SK-N-SH (cell line): Measurements from ENCODE around the gene ZNF462. TPM values are rescaled to one million over a fixed set of nuclear protein-coding genes. Genes with fewer than 3 reads are reported as not detected.

Source experiments
- CTCF ChIA-PET: fragments of 300-600, 350-600 bp; formaldehyde crosslinking; extraction: SDS; loops from one replicate; lab custom pipeline; 2021; lab: Yijun Ruan, JAX
- POLR2A ChIA-PET: fragments of 350-600 bp; sonication (Branson Sonifier 250); formaldehyde crosslinking; extraction: SDS; loops from one replicate; lab custom pipeline; 2020; ENCODE audit warnings: antibody characterized with exemption, inconsistent platforms; lab: Yijun Ruan, JAX
- DNase-seq: peaks from one replicate; pipeline ENCODE4 v3.0.0; 2012
- H2AFZ ChIP-seq: fragments of 200-600 bp; sonication (generic); 2 replicates; pipeline ENCODE4 v1.8.1; 2016; ENCODE audit warnings: antibody characterized with exemption, mild to moderate bottlenecking, low read depth
- H3F3A ChIP-seq: fragments of 200-600 bp; sonication (generic); replicated peaks from 2 replicates; pipeline ENCODE3; 2016; ENCODE audit warnings: antibody characterized with exemption, mild to moderate bottlenecking; ENCODE audit not compliant: insufficient read depth
- H3K27ac ChIP-seq, 2 experiments: fragments of 200-500 bp in 1 of 2; fragments of 200-600 bp in 1 of 2; sonication (Bioruptor generic) in 1 of 2; sonication (generic), shearing (Covaris generic) in 1 of 2; 2 replicates each; pipeline versions ENCODE4 v1.5.1 to v1.6.1; 2014 to 2016; ENCODE audit warnings: low read depth in 2 of 2, inconsistent platforms in 1 of 2, low read length in 1 of 2, mild to moderate bottlenecking in 1 of 2, mixed read lengths in 1 of 2
- H3K27me3 ChIP-seq: fragments of 200-600 bp; sonication (generic), shearing (Covaris generic); 2 replicates; pipeline ENCODE4 v1.6.1; 2016; ENCODE audit warnings: mixed run types; ENCODE audit not compliant: insufficient read depth
- H3K36me3 ChIP-seq, 2 experiments: fragments of 200-500 bp in 1 of 2; fragments of 200-600 bp in 1 of 2; sonication (Bioruptor generic) in 1 of 2; sonication (generic) in 1 of 2; replicated peaks in 1 of 2; 2 replicates each; pipeline versions ENCODE3 to v1.5.1; 2014 to 2016; ENCODE audit warnings: low read length in 1 of 2, mild to moderate bottlenecking in 1 of 2; ENCODE audit not compliant: insufficient read depth in 2 of 2, control insufficient read depth in 1 of 2
- H3K4me1 ChIP-seq, 2 experiments: fragments of 200-500 bp in 1 of 2; fragments of 200-600 bp in 1 of 2; sonication (Bioruptor generic) in 1 of 2; sonication (generic), shearing (Covaris generic) in 1 of 2; 2 replicates each; pipeline versions ENCODE4 v1.5.1 to v1.6.1; 2014 to 2016; ENCODE audit warnings: low read depth in 1 of 2, low read length in 1 of 2, mixed run types in 1 of 2; ENCODE audit not compliant: insufficient read depth in 2 of 2, control insufficient read depth in 1 of 2
- H3K4me2 ChIP-seq: fragments of 200-600 bp; sonication (generic), shearing (Covaris generic); 2 replicates; pipeline ENCODE4 v1.6.1; 2017; ENCODE audit warnings: mixed run types
- H3K4me3 ChIP-seq, 2 experiments: fragments of 200-500 bp in 1 of 2; fragments of 200-600 bp in 1 of 2; sonication (Bioruptor generic) in 1 of 2; sonication (generic), shearing (Covaris generic) in 1 of 2; 2 replicates each; pipeline versions ENCODE4 v1.5.1 to v1.8.1; 2014 to 2016; ENCODE audit warnings: low read depth in 2 of 2, inconsistent platforms in 1 of 2, low read length in 1 of 2, mild to moderate bottlenecking in 1 of 2, mixed read lengths in 1 of 2, moderate library complexity in 1 of 2
- H3K79me2 ChIP-seq: fragments of 200-600 bp; sonication (generic); 2 replicates; pipeline ENCODE4 v1.8.1; 2017; ENCODE audit warnings: mild to moderate bottlenecking; ENCODE audit not compliant: insufficient read depth
- H3K9ac ChIP-seq: fragments of 200-600 bp; sonication (generic); 2 replicates; pipeline ENCODE4 v1.6.1; 2017; ENCODE audit warnings: mixed run types
- H3K9me2 ChIP-seq: fragments of 200-600 bp; sonication (generic); 2 replicates; pipeline ENCODE4 v1.6.1; 2017; ENCODE audit warnings: mixed run types
- H3K9me3 ChIP-seq: fragments of 200-600 bp; sonication (generic); 2 replicates; pipeline ENCODE4 v1.6.1; 2017; ENCODE audit warnings: mixed run types, mild to moderate bottlenecking, moderate library complexity
- H4K20me1 ChIP-seq: fragments of 200-600 bp; sonication (generic); 2 replicates; pipeline ENCODE4 v1.6.1; 2017; ENCODE audit warnings: mild to moderate bottlenecking, mixed run types; ENCODE audit not compliant: insufficient read depth
- CHD2 ChIP-seq: fragments of 150-350 bp; IDR thresholded peaks from 2 replicates; pipeline ENCODE4 v1.6.1; 2018; ENCODE audit warnings: low read length; ENCODE audit not compliant: partially characterized antibody
- CTCF ChIP-seq: fragments of 200-600 bp; sonication (generic); IDR thresholded peaks from 2 replicates; pipeline ENCODE4 v1.6.1; 2017; ENCODE audit warnings: antibody characterized with exemption, mild to moderate bottlenecking, moderate library complexity
- ELF1 ChIP-seq: IDR thresholded peaks from 2 replicates; pipeline ENCODE4 v1.4.0; 2012
- EP300 ChIP-seq, 2 experiments: IDR thresholded peaks; 2 replicates each; pipeline versions ENCODE4 v1.4.0 to v1.6.1; 2012; ENCODE audit warnings: borderline replicate concordance in 1 of 2, low read depth in 1 of 2, low read length in 1 of 2
- FOSL2 ChIP-seq: IDR thresholded peaks from 2 replicates; pipeline ENCODE4 v1.4.0; 2012; ENCODE audit warnings: low read depth, mild to moderate bottlenecking, moderate library complexity, borderline replicate concordance
- FOXJ3 ChIP-seq: sonication (generic); formaldehyde crosslinking; IDR thresholded peaks from 2 replicates; pipeline ENCODE4 v1.5.1; 2020; ENCODE audit warnings: mild to moderate bottlenecking, missing genetic modification reagents
- FOXM1 ChIP-seq: IDR thresholded peaks from 2 replicates; pipeline ENCODE4 v1.4.0; 2012; ENCODE audit warnings: low read depth, mild to moderate bottlenecking
- GATA2 ChIP-seq: sonication (generic); formaldehyde crosslinking; IDR thresholded peaks from 2 replicates; pipeline ENCODE4 v1.5.0; 2020; ENCODE audit warnings: mild to moderate bottlenecking, missing genetic modification reagents
- JUND ChIP-seq: IDR thresholded peaks from 2 replicates; pipeline ENCODE4 v1.4.0; 2012
- MAX ChIP-seq: IDR thresholded peaks from 2 replicates; pipeline ENCODE4 v1.4.0; 2012; ENCODE audit warnings: low read depth
- NFIC ChIP-seq: IDR thresholded peaks from 2 replicates; pipeline ENCODE4 v1.4.0; 2012; ENCODE audit warnings: borderline replicate concordance
- PBX3 ChIP-seq: IDR thresholded peaks from 2 replicates; pipeline ENCODE4; 2012
- RAD21 ChIP-seq: IDR thresholded peaks from 2 replicates; pipeline ENCODE4 v1.6.1; 2012; ENCODE audit warnings: mild to moderate bottlenecking, low read length
- RFX5 ChIP-seq: IDR thresholded peaks from 2 replicates; pipeline ENCODE4 v1.6.1; 2012; ENCODE audit warnings: mild to moderate bottlenecking, improper control_type of control experiment, low read length
- RXRA ChIP-seq: IDR thresholded peaks from 2 replicates; pipeline ENCODE4 v1.4.0; 2012; ENCODE audit warnings: low read depth, mild to moderate bottlenecking, borderline replicate concordance
- SIN3A ChIP-seq: IDR thresholded peaks from 2 replicates; pipeline ENCODE4 v1.6.1; 2012; ENCODE audit warnings: low read depth, mild to moderate bottlenecking, low read length, moderate library complexity, borderline replicate concordance
- USF1 ChIP-seq: IDR thresholded peaks from 2 replicates; pipeline ENCODE4 v1.4.0; 2012; ENCODE audit warnings: low read depth, borderline replicate concordance
- YY1 ChIP-seq: IDR thresholded peaks from 2 replicates; pipeline ENCODE4 v1.4.0; 2012; ENCODE audit warnings: low read depth, mild to moderate bottlenecking
- ZBTB33 ChIP-seq: IDR thresholded peaks from 2 replicates; pipeline ENCODE4 v1.4.0; 2012; ENCODE audit warnings: low read depth, borderline replicate concordance
- WGBS: methylation state at CpG from one replicate; pipeline ENCODE4 v1.1.6; 2017; ENCODE audit warnings: low lambda C conversion rate; 5-methylcytosine and 5-hydroxymethylcytosine counted together
- polyA plus RNA-seq, 3 experiments: library from polyadenylated mRNA; depleted of rRNA; stranded (reverse); fragments of >200 nt; gene quantifications; 2 replicates each; pipeline ENCODE4 v1.2.3, GENCODE V29; 2012

Gene ZNF462
- polyA plus RNA-seq, 1 of the 3 experiments (the other 2 are of a cell fraction), result 5.2 TPM

GRCh38 chr9:106835840-106836239, 27.1 kb upstream of the ZNF462 start:
- Histone ChIP-seq H2AFZ (no peak overlapping the region), H3K9me3 (no peaks in the 10 kb centered on the region), H3K27me3 (no peaks in the 10 kb centered on the region), H3K9ac (no peak overlapping the region), H3K27ac (no peak overlapping the region), H3K4me2 (no peak overlapping the region), H3F3A (no peaks in the 10 kb centered on the region), H3K9me2 (no peaks in the 10 kb centered on the region), H3K36me3 (no peaks in the 10 kb centered on the region), H3K4me3 (no peak overlapping the region), H3K4me1 (no peaks in the 10 kb centered on the region), H3K79me2 (no peaks in the 10 kb centered on the region), H4K20me1 (no peaks in the 10 kb centered on the region)
- ChIA-PET POLR2A (no interaction called here), CTCF (no interaction called here)
- 67% methylated on average over 2 of the region's 2 CpGs for WGBS
- TF ChIP-seq FOXM1 (no peak), JUND (no peak), EP300 (IDR thresholded peaks at IDR 0.05; ENCODE audit: borderline replicate concordance in 1 of 2, low read depth in 1 of 2, low read length in 1 of 2) (no peak), CHD2 (no peak), RAD21 (no peak), MAX (no peak), CTCF (no peak), ZBTB33 (no peak), USF1 (no peak), RFX5 (no peak), YY1 (no peak)
- no peak for DNase-seq

- no peaks in the 10 kb centered on the region for H4K20me1 ChIP-seq
- no peaks in the 10 kb centered on the region for H3K79me2 ChIP-seq
- no peak overlapping the region for H2AFZ ChIP-seq
- no peaks in the 10 kb centered on the region for H3K4me1 ChIP-seq
- no peaks in the 10 kb centered on the region for H3K9me2 ChIP-seq
- H3K4me2 ChIP-seq, result no peak overlapping the region
- H3K9me3 ChIP-seq, result no peaks in the 10 kb centered on the region
- CTCF ChIA-PET, result interaction anchor here (1.5 kb wide), 1 partner anchor 144 kb away, joined by 4 read pairs; no protein-coding TSS in a partner anchor
- no peak overlapping the region for H3K27ac ChIP-seq
- DNase-seq, result no peak
- no peaks in the 10 kb centered on the region for H3K27me3 ChIP-seq
- no peaks in the 10 kb centered on the region for H3K36me3 ChIP-seq
- no peak overlapping the region for H3K4me3 ChIP-seq
- H3K9ac ChIP-seq, result no peak overlapping the region
- POLR2A ChIA-PET, result no interaction called here
- no peaks in the 10 kb centered on the region for H3F3A ChIP-seq
- 29% methylated on average over 1 of the region's 1 CpG for WGBS
- TF ChIP-seq GATA2 (CRISPR knock-in tag) (no peak), MAX (no peak), RXRA (no peak), FOXJ3 (no peak), SIN3A (no peak), NFIC (no peak), EP300 (IDR thresholded peaks at IDR 0.05; ENCODE audit: borderline replicate concordance in 1 of 2, low read depth in 1 of 2, low read length in 1 of 2) (no peak), FOSL2 (no peak), CHD2 (no peak), ELF1 (no peak), PBX3 (no peak)
Observed at GRCh38 chr9:106843371-106843770, 19.6 kb upstream of the ZNF462 start.
